HepG2 (cell line): ENCODE results near the gene TH. TPM values are rescaled to one million over a fixed set of nuclear protein-coding genes. Genes with fewer than 3 reads are reported as not detected.

Source experiments
- ARID4A ChIP-seq: sonication (generic); formaldehyde crosslinking; IDR thresholded peaks from 2 replicates; pipeline ENCODE4 v1.5.0; 2020; ENCODE audit warnings: mild to moderate bottlenecking, missing genetic modification reagents, borderline replicate concordance
- IRF1 ChIP-seq: sonication (generic); formaldehyde crosslinking; IDR thresholded peaks from 2 replicates; pipeline ENCODE4 v1.4.0; 2020; ENCODE audit warnings: low read depth, mild to moderate bottlenecking, missing genetic modification reagents
- MED1 ChIP-seq: sonication (generic); formaldehyde crosslinking; IDR thresholded peaks from 2 replicates; pipeline ENCODE4 v1.4.0; 2020; ENCODE audit warnings: missing genetic modification reagents
- MLLT10 ChIP-seq: sonication (generic); formaldehyde crosslinking; IDR thresholded peaks from 2 replicates; pipeline ENCODE4 v1.4.0; 2020; ENCODE audit warnings: missing genetic modification reagents
- NFRKB ChIP-seq: fragments of 450-650 bp; IDR thresholded peaks from 2 replicates; pipeline ENCODE4 v1.6.1; 2017
- NR0B2 ChIP-seq: sonication (generic); formaldehyde crosslinking; IDR thresholded peaks from 2 replicates; pipeline ENCODE4 v1.4.0; 2020; ENCODE audit warnings: mild to moderate bottlenecking, missing genetic modification reagents
- RELA ChIP-seq: sonication (generic); formaldehyde crosslinking; IDR thresholded peaks from 2 replicates; pipeline ENCODE4 v1.4.0; 2020; ENCODE audit warnings: missing genetic modification reagents
- RFXANK ChIP-seq: IDR thresholded peaks from 2 replicates; pipeline ENCODE4 v1.6.1; 2016
- SP1 ChIP-seq, 2 experiments: fragments of 450-650 bp in 1 of 2; sonication (generic) in 1 of 2; formaldehyde crosslinking in 1 of 2; IDR thresholded peaks; 2 replicates each; pipeline versions ENCODE4 v1.4.0 to v1.6.1; 2016 to 2020; ENCODE audit warnings: missing genetic modification reagents in 1 of 2
- ZC3H4 ChIP-seq: sonication (generic); formaldehyde crosslinking; IDR thresholded peaks from 2 replicates; pipeline ENCODE4 v1.4.0; 2020; ENCODE audit warnings: missing genetic modification reagents, borderline replicate concordance
- ZNF10 ChIP-seq: sonication (generic); formaldehyde crosslinking; IDR thresholded peaks from 2 replicates; pipeline ENCODE4 v1.4.0; 2020; ENCODE audit warnings: mild to moderate bottlenecking, low read depth, missing genetic modification reagents, borderline replicate concordance
- ZNF264 ChIP-seq: sonication (generic); formaldehyde crosslinking; IDR thresholded peaks from 2 replicates; pipeline ENCODE4 v1.4.0; 2020; ENCODE audit warnings: missing genetic modification reagents
- ZNF280B ChIP-seq: sonication (generic); formaldehyde crosslinking; IDR thresholded peaks from 2 replicates; pipeline ENCODE4 v1.5.0; 2020; ENCODE audit warnings: missing genetic modification reagents, mild to moderate bottlenecking, borderline replicate concordance
- ZNF382 ChIP-seq: sonication (generic); formaldehyde crosslinking; IDR thresholded peaks from 2 replicates; pipeline ENCODE4 v1.5.0; 2020; ENCODE audit warnings: missing genetic modification reagents, mild to moderate bottlenecking, borderline replicate concordance
- ZNF510 ChIP-seq: sonication (generic); formaldehyde crosslinking; IDR thresholded peaks from 2 replicates; pipeline ENCODE4 v1.4.0; 2020; ENCODE audit warnings: low read depth, mild to moderate bottlenecking, missing genetic modification reagents
- ZNF564 ChIP-seq: sonication (generic); formaldehyde crosslinking; IDR thresholded peaks from 2 replicates; pipeline ENCODE4 v1.8.1; 2023; ENCODE audit warnings: mild to moderate bottlenecking, missing genetic modification reagents
- ZNF598 ChIP-seq: sonication (generic); formaldehyde crosslinking; IDR thresholded peaks from 2 replicates; pipeline ENCODE4 v1.5.1; 2020; ENCODE audit warnings: mild to moderate bottlenecking, missing genetic modification reagents, borderline replicate concordance
- ZNF687 ChIP-seq: sonication (generic); formaldehyde crosslinking; IDR thresholded peaks from 2 replicates; pipeline ENCODE4 v1.5.1; 2020; ENCODE audit warnings: mild to moderate bottlenecking, missing genetic modification reagents, moderate library complexity
- ZNF747 ChIP-seq: sonication (generic); formaldehyde crosslinking; IDR thresholded peaks from 2 replicates; pipeline ENCODE4 v1.8.1; 2023; ENCODE audit warnings: missing genetic modification reagents, mild to moderate bottlenecking, borderline replicate concordance
- polyA plus RNA-seq, 8 experiments: library from polyadenylated mRNA; depleted of rRNA in 3 of 8; stranded (reverse) in 7 of 8; unstranded in 1 of 8; fragments of >200 nt; fragmentation: Illumina TruSeq in 4 of 8; extraction: Trizol in 4 of 8; gene quantifications; 2 replicates each; pipeline versions ENCODE4 v1.2.1 to v1.2.3, GENCODE V29; 2011 to 2016; ENCODE audit warnings: low read depth in 4 of 8, missing spikeins in 1 of 8, mixed read lengths in 1 of 8; ENCODE audit not compliant: insufficient read depth in 1 of 8
- total RNA-seq, 5 experiments: library from RNA; depleted of rRNA; stranded (reverse); fragments of >200 nt; fragmentation: Illumina TruSeq; extraction: Trizol; gene quantifications; 2 replicates each; pipeline ENCODE4 v1.2.3, GENCODE V29; 2016; ENCODE audit warnings: low read depth in 1 of 5

TH gene
- total and polyA plus RNA-seq, 2 of the 13 experiments (the other 11 are each of a cell fraction or from before 2014, with no cell fraction given), result 0.36 TPM; not detected in 1

GRCh38 chr11:2129308-2129698 is 42.3 kb downstream of the TH start (continued):
- TF ChIP-seq ZNF264 (CRISPR knock-in tag) (no peak; the same call in 1 of the 2 replicates), ZNF510 (CRISPR knock-in tag) (0 out of 2 replicates have a peak, but pooled peaks have one; percentile 2), ZNF10 (CRISPR knock-in tag) (no peak), ZC3H4 (CRISPR knock-in tag) (0 out of 2 replicates have a peak, but pooled peaks have one; percentile 31), RFXANK (CRISPR knock-in tag) (no peak), RELA (0 out of 2 replicates have a peak, but pooled peaks have one; percentile 7), ZNF598 (CRISPR knock-in tag) (no peak), MLLT10 (CRISPR knock-in tag) (no peak), ZNF382 (CRISPR knock-in tag) (no peak), NR0B2 (CRISPR knock-in tag) (no peak), ZNF280B (CRISPR knock-in tag) (peak; percentile 39; the same call in 1 of the 2 replicates), ARID4A (CRISPR knock-in tag) (no peak; the same call in 1 of the 2 replicates), ZNF747 (CRISPR knock-in tag) (no peak), IRF1 (CRISPR knock-in tag) (no peak), ZNF564 (CRISPR knock-in tag) (no peak), NFRKB (no peak), ZNF687 (CRISPR knock-in tag) (no peak), MED1 (0 out of 2 replicates have a peak, but pooled peaks have one; percentile 19), SP1 (IDR thresholded peaks at IDR 0.05) (no peak), SP1 (CRISPR knock-in tag; IDR thresholded peaks at IDR 0.05) (no peak)
